SK-N-SH (cell line): ENCODE data around the gene PPP1R12B.
"Not testable (repeated sequence)": the region's sequence is repeated elsewhere in the genome, so short reads cannot be mapped to it uniquely, and the experiment has no call there.

Experiments
- CHD2 ChIP-seq: fragments of 150-350 bp; IDR thresholded peaks from 2 replicates; pipeline ENCODE4 v1.6.1; 2018; ENCODE audit warnings: low read length; ENCODE audit not compliant: partially characterized antibody
- CTCF ChIP-seq: fragments of 200-600 bp; sonication (generic); IDR thresholded peaks from 2 replicates; pipeline ENCODE4 v1.6.1; 2017; ENCODE audit warnings: antibody characterized with exemption, mild to moderate bottlenecking, moderate library complexity
- EP300 ChIP-seq, 2 experiments: IDR thresholded peaks; 2 replicates each; pipeline versions ENCODE4 v1.4.0 to v1.6.1; 2012; ENCODE audit warnings: borderline replicate concordance in 1 of 2, low read depth in 1 of 2, low read length in 1 of 2
- EZH2phosphoT487 ChIP-seq: fragments of 200-600 bp; sonication (generic); IDR thresholded peaks from 2 replicates; pipeline ENCODE4 v1.6.1; 2017; ENCODE audit warnings: low read depth, mixed run types, mild to moderate bottlenecking, antibody characterized with exemption, moderate library complexity, borderline replicate concordance
- MXI1 ChIP-seq: IDR thresholded peaks from 2 replicates; pipeline ENCODE4 v1.6.1; 2012; ENCODE audit warnings: mild to moderate bottlenecking, low read depth, low read length, improper control_type of control experiment
- PBX3 ChIP-seq: IDR thresholded peaks from 2 replicates; pipeline ENCODE4; 2012
- RAD21 ChIP-seq: IDR thresholded peaks from 2 replicates; pipeline ENCODE4 v1.6.1; 2012; ENCODE audit warnings: mild to moderate bottlenecking, low read length
- SIN3A ChIP-seq: IDR thresholded peaks from 2 replicates; pipeline ENCODE4 v1.6.1; 2012; ENCODE audit warnings: low read depth, mild to moderate bottlenecking, low read length, moderate library complexity, borderline replicate concordance
- YY1 ChIP-seq: IDR thresholded peaks from 2 replicates; pipeline ENCODE4 v1.4.0; 2012; ENCODE audit warnings: low read depth, mild to moderate bottlenecking

- TF ChIP-seq CTCF; EP300 (IDR thresholded peaks at IDR 0.05; ENCODE audit: borderline replicate concordance in 1 of 2, low read depth in 1 of 2, low read length in 1 of 2); YY1; SIN3A; CHD2; PBX3; MXI1; RAD21; EZH2phosphoT487: not testable (repeated sequence)
Observed at GRCh38 chr1:202542415-202542814, 193.9 kb downstream of the PPP1R12B start.
